BJ (cell line): ENCODE measurements around the gene MAP1LC3B2. TPM values are rescaled to one million over a fixed set of nuclear protein-coding genes. Genes with fewer than 3 reads are reported as not detected.

Experiments used
- CTCF ChIA-PET: fragments of 350-600 bp; formaldehyde crosslinking; extraction: SDS; loops from one replicate; lab custom pipeline; 2021; ENCODE audit warnings: antibody characterized with exemption, inconsistent platforms; lab: Yijun Ruan, JAX
- POLR2A ChIA-PET: fragments of 300-600 bp; sonication (Branson Sonifier 250); formaldehyde crosslinking; extraction: SDS; loops from one replicate; lab custom pipeline; 2021; ENCODE audit warnings: antibody characterized with exemption; lab: Charles Lee
- DNase-seq: peaks from one replicate; pipeline ENCODE4 v3.0.0-alpha.2; 2011; ENCODE audit warnings: low read depth
- H3K27me3 ChIP-seq: 2 replicates; pipeline ENCODE4 v1.6.0; 2011; ENCODE audit warnings: low read length; ENCODE audit not compliant: control insufficient read depth, insufficient read depth
- H3K36me3 ChIP-seq: 2 replicates; pipeline ENCODE4 v1.5.1; 2011; ENCODE audit warnings: low read length; ENCODE audit not compliant: control insufficient read depth, insufficient read depth
- H3K4me3 ChIP-seq: 2 replicates; pipeline ENCODE4 v1.5.1; 2011; ENCODE audit warnings: low read depth, mild to moderate bottlenecking, control low read depth, low read length
- polyA plus RNA-seq: library from polyadenylated mRNA; depleted of rRNA; stranded (reverse); fragments of >200 nt; gene quantifications from 2 replicates; pipeline ENCODE4 v1.2.3, GENCODE V29; 2011
- TF ChIP-seq, protein P1 (sequence below): IDR thresholded peaks from 2 replicates; pipeline ENCODE4 v1.5.1; 2011; ENCODE audit warnings: low read depth, mild to moderate bottlenecking, control low read depth, inconsistent platforms, low read length, moderate library complexity; ENCODE audit not compliant: insufficient read depth

MAP1LC3B2 gene
- polyA plus RNA-seq, 1 experiment, result 1.6 TPM

DNA sequence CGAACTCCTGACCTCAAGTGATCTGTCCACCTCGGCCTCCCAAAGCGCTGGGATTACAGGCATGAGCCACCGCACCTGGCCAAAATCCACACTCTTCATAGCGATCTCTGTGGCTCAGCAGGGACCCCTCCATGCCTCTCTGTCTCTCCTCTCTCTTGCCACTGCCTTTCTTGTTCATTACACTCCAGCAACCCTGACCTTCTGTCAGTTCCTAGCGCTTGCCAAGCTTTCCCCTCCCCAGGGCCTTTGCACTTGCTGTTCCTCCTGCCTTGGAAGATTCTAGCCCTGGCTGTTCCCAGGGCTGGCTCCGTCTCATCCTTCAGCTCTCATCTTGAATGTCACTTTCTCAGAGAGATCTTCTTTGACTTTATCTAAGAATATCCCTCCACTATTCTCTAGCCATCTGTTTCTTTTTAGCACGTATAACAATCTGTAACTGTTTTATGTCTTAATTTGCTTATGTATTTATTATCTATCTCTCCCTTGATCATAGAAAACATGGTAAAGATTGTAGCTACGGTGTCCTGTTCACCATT is 38.9 kb upstream of the MAP1LC3B2 start:
- no peak for DNase-seq
- H3K27me3 ChIP-seq, result no peaks in the 10 kb centered on the region
- TF ChIP-seq, protein P1, sequence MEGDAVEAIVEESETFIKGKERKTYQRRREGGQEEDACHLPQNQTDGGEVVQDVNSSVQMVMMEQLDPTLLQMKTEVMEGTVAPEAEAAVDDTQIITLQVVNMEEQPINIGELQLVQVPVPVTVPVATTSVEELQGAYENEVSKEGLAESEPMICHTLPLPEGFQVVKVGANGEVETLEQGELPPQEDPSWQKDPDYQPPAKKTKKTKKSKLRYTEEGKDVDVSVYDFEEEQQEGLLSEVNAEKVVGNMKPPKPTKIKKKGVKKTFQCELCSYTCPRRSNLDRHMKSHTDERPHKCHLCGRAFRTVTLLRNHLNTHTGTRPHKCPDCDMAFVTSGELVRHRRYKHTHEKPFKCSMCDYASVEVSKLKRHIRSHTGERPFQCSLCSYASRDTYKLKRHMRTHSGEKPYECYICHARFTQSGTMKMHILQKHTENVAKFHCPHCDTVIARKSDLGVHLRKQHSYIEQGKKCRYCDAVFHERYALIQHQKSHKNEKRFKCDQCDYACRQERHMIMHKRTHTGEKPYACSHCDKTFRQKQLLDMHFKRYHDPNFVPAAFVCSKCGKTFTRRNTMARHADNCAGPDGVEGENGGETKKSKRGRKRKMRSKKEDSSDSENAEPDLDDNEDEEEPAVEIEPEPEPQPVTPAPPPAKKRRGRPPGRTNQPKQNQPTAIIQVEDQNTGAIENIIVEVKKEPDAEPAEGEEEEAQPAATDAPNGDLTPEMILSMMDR, result no peak
- POLR2A ChIA-PET, result no interaction called here
- CTCF ChIA-PET, result no interaction called here
- H3K36me3 ChIP-seq, result no peaks in the 10 kb centered on the region
- no peak overlapping the region for H3K4me3 ChIP-seq

DNA sequence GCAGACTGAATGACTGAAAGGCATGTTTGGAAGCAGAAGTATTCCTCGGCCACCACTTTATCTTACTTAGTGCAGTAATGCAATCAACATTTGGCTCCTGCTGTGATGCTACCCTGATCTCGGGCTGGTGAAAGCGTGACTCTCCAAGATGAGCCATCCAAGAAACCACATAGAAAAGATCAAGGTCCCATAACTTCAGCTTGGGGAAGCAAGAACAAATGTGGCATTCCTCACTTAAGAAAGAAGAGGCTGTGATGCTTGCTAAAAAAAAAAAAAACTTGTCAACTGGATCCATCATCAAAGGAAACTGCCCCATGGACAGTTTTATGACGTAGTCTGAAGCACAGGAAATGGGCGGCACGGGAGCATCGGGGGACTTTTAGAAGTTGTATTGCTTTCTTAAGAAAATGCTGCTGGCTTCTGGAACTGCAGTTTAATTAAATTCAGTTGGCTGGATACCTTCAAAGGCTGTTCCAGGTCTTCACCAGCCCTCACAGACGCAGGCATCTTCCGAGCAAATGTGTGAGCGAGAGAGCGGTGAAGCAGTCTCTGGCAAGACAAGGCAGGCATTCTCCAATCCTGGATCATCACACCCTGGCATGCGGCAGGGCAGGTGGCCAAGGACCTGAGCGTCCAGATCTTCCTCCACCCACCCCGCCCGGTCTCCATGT is 38.2 kb upstream of the MAP1LC3B2 start:
- Histone ChIP-seq H3K27me3 (no peaks in the 10 kb centered on the region), H3K36me3 (no peaks in the 10 kb centered on the region), H3K4me3 (no peak overlapping the region)
- TF ChIP-seq, protein P1, result no peak
- POLR2A ChIA-PET, result no interaction called here
- CTCF ChIA-PET, result no interaction called here
- no peak for DNase-seq

DNA sequence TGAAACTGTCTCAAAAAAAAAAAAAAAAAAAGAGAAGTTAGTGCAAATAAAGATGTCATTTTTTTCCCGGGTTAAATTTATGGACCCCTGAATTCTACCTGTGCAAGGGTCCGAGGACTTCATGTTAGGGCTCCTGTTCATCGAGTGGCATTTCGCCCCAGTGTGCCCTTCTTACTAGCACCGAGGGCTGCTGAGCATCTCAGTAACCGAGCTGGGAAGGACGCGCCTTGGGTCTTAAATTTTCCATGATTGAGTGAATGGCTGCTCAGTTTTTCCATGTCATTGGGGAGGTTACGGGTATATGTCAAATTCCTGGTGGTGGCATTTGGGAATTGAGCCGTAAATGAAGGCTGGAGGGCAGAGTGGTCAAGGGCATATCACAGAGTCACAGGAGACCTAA is 34.9 kb upstream of the MAP1LC3B2 start:
- TF ChIP-seq, protein P1, result no peak
- H3K36me3 ChIP-seq, result no peaks in the 10 kb centered on the region
- ChIA-PET CTCF (interaction anchor here (0.7 to 0.8 kb wide), 2 partner anchors 16 to 307 kb away, joined by 3 read pairs; no protein-coding TSS in a partner anchor), POLR2A (no interaction called here)
- no peak overlapping the region for H3K4me3 ChIP-seq
- no peak for DNase-seq
- H3K27me3 ChIP-seq, result no peaks in the 10 kb centered on the region

DNA sequence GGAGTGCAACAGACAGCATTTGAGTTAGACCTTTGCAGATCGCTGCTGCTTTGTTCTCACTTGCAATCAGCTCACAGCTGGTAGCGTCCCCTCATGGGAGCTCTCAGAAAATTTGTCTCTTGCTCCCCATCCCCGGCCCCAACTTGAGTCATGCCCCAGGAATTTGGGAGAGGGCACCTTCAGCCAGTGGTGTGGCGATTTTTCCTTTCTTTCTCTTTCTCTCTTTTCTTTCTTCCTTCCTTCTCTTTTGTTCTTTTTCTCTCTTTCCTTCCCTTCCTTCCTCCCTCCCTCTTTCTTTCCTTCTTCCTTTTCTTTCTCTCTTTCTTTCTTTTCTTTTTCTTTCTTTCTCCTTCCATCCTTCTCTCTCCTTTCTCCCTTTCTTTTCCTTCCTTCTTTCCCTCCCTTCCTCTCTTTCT is 34.2 kb upstream of the MAP1LC3B2 start:
- Histone ChIP-seq H3K36me3 (no peaks in the 10 kb centered on the region), H3K27me3 (no peaks in the 10 kb centered on the region), H3K4me3 (no peak overlapping the region)
- CTCF ChIA-PET, result interaction anchor here (0.7 to 0.8 kb wide), 2 partner anchors 16 to 307 kb away, joined by 3 read pairs; no protein-coding TSS in a partner anchor
- TF ChIP-seq, protein P1, result no peak
- no peak for DNase-seq
- POLR2A ChIA-PET, result no interaction called here

DNA sequence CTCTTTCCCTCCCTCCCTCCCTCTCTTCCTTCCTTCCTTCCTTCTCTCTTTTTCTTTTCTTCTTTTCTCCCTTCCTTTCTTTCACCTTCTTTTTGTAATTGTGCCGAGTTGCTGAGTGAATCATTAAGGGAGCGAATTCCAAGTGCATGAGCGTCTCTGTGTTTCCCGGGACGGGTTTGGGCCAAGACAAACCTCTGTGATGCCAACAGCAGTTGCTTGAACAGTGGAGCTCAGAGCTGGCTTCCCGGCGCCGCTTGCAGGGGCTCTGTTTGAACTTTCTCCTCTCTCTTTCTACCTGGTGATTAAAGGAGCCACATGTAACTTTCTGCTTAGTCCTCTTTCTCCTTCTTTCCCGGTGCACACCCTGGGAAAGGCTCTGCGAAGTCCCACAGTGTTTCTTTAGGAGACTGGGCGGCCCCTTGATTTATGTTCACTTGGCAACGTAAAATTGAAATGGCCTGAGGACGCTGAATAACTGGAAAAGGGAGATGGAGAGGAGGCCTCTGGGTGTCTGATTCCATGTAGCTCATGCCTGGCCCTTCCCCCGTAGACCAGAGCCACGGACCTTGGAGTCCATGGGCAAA is 33.7 kb upstream of the MAP1LC3B2 start:
- Histone ChIP-seq H3K36me3 (no peaks in the 10 kb centered on the region), H3K4me3 (no peak overlapping the region), H3K27me3 (no peaks in the 10 kb centered on the region)
- TF ChIP-seq, protein P1, result no peak
- ChIA-PET CTCF (interaction anchor here (0.8 to 1.1 kb wide), 2 partner anchors 17 to 74 kb away, joined by 3 read pairs; no protein-coding TSS in a partner anchor), POLR2A (interaction anchor here (0.8 kb wide), 1 partner anchor 91 kb away, joined by 18 read pairs; no protein-coding TSS in a partner anchor)
- DNase-seq, result no peak
